ENCODE results near the gene GMNN. TPM values are rescaled to one million over a fixed set of nuclear protein-coding genes. Genes with fewer than 3 reads are reported as not detected.
"Not testable (repeated sequence)": the region's sequence is repeated elsewhere in the genome, so short reads cannot be mapped to it uniquely, and the experiment has no call there.

Gene GMNN
- total RNA-seq, 4 donors from 2014 or later: 4.5 to 12.8 (median 7.4) TPM

- ATAC-seq (ENCODE audit: low FRiP score): peak; percentile 83
- TF ChIP-seq CTCF (IDR thresholded peaks at IDR 0.05): no peak
- no peak for DNase-seq (ENCODE audit: low spot score)
Observed at GRCh38 chr6:24743265-24743943, 31.3 kb upstream of the GMNN start.

GRCh38 chr6:24743944-24744335, 30.8 kb upstream of the GMNN start:
- DNase-seq (ENCODE audit: low spot score): no peak
- TF ChIP-seq CTCF (IDR thresholded peaks at IDR 0.05): no peak
- no peak for ATAC-seq (ENCODE audit: low FRiP score)

- ATAC-seq (ENCODE audit: low FRiP score): peak; percentile 27
- TF ChIP-seq CTCF (IDR thresholded peaks at IDR 0.05): no peak
Observed at GRCh38 chr6:24744911-24745310, 29.8 kb upstream of the GMNN start.

GRCh38 chr6:24749297-24749696, 25.4 kb upstream of the GMNN start:
- TF ChIP-seq CTCF (IDR thresholded peaks at IDR 0.05): no peak
- no peak for ATAC-seq (ENCODE audit: low FRiP score)
- no peak for DNase-seq (ENCODE audit: low spot score)

More at GRCh38 chr6:24744911-24745310, 29.8 kb upstream of the GMNN start:
- no peak for DNase-seq (ENCODE audit: low spot score)

- DNase-seq (ENCODE audit: low spot score); ATAC-seq (ENCODE audit: low FRiP score): not testable (repeated sequence)
Observed at GRCh38 chr6:24750878-24751277, 23.9 kb upstream of the GMNN start.

- ATAC-seq (ENCODE audit: low FRiP score) (no peak), DNase-seq (ENCODE audit: low spot score) (no peak)
Observed at GRCh38 chr6:24752503-24752902, 22.2 kb upstream of the GMNN start.

GRCh38 chr6:24752917-24753492, 21.7 kb upstream of the GMNN start:
- ATAC-seq (ENCODE audit: low FRiP score) (no peak), DNase-seq (ENCODE audit: low spot score) (no peak)
- no peak for TF ChIP-seq CTCF (IDR thresholded peaks at IDR 0.05)

More at GRCh38 chr6:24752503-24752902, 22.2 kb upstream of the GMNN start:
- no peak for TF ChIP-seq CTCF (IDR thresholded peaks at IDR 0.05)
